NCI-H345 (cell line): Measurements from ENCODE around the gene EIF4E.
"Not testable (repeated sequence)": the region's sequence is repeated elsewhere in the genome, so short reads cannot be mapped to it uniquely, and the experiment has no call there.

Source experiments
- DNase-seq: peaks from one replicate; lab custom pipeline; 2025; lab: John Stamatoyannopoulos, UW

EIF4E gene

DNA sequence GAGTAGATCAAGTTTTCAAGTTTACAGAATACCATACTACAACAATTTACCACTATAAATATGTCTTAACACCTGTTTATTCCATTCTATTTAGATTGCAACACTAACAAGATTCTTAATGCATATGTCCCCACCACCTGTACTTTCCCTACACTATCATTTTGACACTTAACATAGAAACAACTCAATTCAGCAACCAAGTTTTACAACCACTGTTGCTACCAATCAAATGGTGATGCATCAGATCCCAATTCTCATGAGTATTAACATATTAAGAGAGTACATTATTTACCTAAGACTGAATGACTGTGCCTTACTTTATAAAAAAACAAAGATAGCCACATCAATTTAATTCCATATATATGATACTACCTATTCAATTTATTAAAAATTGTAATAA, 49.4 kb downstream of the EIF4E start:
- DNase-seq = no peak

DNA sequence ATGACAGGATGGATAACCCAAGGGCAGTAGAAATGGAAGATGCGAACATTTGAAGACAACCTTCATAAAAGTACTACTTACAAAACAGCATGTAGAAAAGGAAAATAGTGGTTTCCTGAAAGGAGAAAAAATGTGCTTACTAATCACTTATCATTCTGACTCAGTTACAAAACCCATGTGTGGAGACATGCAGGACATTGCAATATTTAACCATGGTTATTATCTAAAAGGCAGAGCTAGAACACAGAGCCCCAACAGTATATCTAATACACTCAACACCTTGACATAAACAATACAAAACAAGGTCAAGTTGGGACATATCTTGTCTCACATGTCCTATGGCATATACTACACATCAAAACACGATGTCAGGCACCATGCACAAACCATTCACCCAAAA, 55.9 kb downstream of the EIF4E start:
- DNase-seq = no peak

DNA sequence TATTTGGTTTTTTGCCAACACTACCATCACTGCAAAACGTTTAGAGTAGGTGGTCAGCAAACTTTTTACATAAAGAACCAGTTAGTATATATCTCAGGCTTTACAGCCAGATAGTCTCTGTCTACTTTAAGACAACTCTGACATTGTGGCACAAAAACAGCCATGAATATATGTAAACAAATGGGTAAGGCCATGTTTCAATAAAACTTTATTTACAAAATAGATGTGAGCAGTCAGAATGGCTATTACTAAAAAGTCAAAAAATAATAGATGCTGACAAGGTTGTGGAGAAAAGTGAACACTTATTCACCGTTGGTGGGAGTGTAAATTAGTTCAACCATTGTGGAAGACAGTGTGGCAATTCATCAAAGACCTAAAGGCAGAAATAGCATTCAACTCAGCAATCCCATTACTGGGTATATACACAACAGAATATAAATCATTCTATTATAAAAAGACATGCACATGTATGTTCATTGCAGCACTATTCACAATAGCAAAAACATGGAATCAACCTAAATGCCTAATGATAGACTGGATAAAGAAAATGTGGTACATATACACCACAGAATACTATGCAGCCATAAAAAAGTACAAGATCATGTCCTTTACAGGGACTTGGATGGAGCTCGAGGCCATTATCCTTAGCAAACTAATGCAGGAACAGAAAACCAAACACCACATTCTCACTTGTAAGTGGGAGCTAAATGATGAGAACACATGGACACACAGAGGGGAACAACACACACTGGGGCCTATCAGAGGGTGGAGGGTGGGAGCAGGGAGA, 56.6 kb downstream of the EIF4E start:
- DNase-seq = not testable (repeated sequence)

DNA sequence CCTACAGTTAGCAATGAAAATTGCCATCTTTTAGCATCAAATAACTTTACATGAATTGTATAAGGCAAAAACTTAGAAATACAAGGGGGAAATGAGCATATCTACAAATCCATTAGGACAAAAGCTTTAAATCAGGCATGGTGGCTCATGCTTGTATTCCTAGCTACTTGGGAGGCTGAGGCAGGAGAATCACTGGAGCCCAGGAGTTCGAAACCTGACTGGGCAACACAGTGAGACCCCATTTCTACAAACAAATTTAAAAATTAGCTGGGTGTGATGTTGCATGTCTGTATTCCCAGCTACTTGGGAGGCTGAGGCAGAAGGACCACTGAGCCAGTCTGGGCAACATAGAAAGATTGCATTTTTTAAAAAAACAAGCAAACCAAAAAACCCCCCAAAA, 61.3 kb downstream of the EIF4E start:
- no peak for DNase-seq

DNA sequence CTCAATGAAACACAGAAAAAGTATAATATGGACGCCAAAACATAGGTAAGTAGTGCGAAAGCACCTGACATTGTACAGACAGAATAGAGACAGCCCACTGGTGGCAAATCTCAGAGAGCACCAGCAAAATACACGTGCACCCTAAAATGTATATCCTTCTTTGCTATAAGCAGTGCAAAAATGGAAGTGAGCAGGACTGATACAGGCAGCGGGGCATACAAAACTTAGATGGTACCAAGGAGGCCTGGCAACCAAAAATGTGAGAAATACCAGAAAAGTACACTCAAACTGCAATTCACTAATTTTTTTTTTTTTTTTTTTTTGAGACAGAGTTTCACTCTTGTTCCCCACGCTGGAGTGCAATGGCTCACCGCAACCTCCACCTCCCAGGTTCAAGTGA, 63.9 kb downstream of the EIF4E start:
- no peak for DNase-seq

DNA sequence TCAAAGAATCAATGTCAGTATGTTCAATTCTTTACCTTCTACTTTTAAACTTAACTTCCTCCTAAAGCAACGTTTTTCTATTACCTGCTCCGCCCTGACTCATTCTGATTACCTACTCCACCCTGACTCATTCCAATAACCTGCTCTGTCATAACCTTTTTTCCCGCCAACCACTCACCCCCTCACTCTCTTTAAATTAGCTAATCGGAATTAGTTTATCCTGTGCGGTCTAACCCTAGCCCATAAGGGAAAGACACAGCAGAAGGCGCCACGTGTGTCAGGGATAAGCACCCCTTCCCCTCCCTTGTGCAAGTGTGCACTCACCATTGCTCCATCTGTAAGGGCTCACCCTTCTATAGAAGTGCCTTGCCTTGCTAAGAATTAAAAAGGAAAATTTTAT, 64.4 kb downstream of the EIF4E start:
- no peak for DNase-seq

DNA sequence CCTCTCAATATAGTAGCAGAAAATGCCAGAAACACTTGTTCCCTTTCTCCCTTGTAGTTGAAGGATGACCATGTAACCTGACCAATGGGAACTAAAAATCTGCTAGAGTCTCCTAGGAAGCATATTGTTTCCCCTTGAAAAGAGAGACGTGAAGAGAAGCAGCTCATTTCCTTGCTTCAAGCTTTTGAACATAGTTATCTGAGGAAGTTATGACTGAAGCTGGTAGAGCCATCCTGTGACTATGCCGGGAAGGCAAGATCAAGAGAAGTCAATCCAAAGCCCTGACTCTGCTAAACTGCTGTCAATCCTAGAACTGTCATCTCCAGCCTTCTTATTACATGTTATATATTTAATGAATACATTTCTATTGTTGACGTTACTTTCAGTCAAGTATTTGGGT, 66.6 kb downstream of the EIF4E start:
- DNase-seq = no peak

DNA sequence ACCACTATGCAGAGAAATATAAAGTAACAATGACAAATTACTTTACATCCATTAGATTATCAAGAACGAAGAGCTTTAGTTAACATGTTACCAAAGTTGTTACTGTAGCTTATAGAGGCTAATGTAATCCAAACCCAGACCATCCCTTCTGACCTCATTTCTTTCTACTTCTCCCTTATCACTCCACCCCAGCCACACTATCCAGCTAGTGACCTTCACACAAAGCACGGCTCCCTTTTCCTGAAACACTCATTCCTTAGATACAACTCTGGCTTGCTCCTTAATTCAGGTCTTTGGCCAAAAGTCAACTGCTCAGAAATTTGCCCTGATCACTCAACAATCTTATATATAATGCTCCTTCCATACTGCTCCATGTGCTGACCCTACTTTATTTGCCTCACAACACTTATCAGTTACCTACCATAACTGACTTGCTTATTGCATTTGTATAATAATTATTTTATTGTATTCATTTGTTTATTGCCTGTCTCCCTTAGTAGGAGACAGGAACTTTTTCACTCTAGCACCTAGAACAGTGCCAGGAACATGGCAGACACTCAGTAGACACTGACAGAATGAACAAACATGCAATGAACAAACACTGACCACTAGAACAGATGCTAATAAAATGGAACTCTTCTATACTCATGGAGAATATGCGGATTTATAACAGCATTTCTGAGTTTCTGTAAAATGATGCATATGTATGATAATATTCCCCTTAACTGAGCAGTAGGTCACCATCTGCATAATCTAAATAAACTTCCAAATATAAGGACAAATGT, 67.6 kb downstream of the EIF4E start:
- DNase-seq = no peak

DNA sequence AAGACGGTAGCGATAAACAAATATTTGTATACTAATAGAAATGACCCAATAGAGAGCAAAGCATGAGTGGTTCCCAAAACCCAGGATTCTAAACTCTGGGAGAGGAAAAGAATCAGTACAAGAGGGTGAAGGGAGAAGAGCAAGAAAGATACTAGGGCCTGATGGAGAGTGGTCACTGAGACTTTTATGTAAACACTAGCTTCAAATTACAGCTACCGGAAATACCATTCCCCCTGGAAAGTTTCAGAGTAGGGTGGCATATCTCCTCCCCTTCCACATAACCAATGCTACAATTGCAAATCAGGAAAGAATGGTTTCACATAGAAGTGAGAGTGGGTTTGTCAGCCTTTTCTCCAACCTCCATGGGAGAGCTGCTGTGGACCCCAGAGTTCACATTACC, 77.1 kb downstream of the EIF4E start:
- DNase-seq = no peak

DNA sequence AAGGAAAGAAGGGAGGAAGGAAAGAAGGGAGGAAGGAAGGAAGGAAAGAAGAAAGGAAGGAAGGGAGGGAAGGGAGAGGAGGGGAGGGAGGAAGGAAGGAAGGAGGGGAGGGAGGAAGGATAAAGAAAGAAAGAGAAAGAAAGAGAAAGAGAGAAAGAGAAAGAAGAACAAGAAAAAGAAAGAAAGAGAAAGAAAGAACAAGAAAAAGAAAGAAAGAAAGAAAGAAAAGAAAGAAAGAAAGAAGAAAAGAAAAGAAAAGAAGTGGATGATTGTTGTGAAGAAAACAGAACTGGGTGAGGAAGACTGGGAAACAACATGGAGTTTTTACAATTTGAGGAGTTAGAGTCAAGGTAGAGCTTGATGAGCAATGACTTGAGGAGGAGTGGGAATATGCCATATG, 78.0 kb downstream of the EIF4E start:
- no peak for DNase-seq

DNA sequence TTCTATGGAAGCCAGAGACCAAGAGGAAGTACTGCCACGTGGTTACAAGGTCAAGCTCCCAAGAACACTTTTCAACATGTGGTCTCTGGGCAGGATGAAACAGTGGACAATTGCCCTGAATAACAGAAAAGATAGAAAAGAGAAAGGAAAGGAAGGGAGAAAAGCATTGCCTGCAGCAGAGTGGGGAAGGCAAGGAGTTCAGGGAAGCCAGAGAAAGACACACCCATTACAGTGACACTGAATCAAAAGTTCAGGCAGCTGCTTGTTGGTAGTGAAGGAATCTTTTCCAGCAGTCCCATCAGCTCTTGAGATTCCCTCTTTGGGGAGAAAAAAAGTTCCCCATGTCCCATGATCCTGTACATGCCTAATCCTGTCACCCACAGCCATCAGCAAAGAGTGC, 80.5 kb downstream of the EIF4E start:
- no peak for DNase-seq

DNA sequence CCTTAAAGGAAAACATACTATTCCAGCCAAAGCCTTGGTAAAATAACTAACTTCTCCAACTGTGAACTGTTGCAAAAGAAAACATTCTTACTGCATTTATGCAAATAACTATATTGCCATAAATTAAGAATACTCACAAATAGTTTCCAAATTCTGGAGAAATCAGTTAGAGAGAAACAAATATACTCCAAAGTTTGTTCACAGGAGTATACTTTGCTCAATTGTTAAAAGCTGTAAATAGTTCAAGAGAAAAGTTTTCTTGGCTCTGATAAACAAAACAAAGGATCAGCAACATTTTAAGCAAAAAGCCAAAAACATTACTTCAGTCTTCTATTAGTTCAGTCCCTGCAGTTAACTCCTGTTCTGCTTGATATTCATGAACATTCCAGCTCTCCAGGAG, 83.0 kb downstream of the EIF4E start:
- DNase-seq = no peak

DNA sequence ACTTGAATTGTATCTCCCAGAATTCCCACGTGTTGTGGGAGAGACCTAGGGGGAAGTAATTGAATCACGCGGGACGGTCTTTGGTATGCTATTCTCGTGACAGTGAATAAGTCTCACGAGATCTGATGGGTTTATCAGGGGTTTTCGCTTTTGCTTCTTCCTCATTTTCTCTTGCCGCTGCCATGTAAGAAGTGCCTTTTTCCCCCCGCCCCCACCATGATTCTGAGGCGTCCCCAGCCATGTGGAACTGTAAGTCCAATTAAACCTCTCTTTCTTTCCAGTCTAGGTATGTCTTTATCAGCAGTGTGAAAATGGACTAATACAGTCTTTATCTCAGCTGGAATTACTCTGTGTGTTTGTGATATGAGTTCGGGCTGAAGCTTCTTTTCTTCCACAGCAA, 86.0 kb downstream of the EIF4E start:
- DNase-seq = not testable (repeated sequence)

DNA sequence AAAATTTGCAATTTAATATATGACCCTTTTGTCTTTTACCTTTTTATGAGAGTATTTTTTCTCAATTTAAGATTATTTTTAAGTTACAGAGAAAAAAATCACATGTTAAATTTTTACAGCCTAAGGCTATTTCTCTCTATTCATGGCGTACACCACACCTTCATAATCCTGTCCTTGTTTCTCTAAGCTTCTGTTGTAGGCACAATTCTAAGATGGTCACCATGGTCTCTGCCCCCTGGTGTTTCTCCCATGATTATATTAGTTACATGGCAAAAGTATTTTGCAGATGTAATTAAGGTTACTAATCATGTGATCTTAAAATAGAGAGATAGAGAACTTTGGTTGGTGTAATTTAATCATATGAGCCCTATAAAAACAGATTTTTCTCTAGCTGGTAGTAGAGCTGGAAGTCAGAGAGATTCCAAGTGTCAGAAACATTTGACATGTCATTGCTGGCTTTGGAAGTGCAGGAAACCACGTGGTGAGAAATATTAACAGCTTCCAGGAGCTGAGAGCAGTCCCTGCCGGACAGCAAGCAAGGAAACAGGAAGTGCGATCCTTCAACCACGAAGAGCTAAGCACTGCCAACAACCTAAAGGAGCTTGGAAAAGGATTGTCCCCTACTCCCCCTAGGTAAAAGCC, 89.8 kb downstream of the EIF4E start:
- DNase-seq = no peak

DNA sequence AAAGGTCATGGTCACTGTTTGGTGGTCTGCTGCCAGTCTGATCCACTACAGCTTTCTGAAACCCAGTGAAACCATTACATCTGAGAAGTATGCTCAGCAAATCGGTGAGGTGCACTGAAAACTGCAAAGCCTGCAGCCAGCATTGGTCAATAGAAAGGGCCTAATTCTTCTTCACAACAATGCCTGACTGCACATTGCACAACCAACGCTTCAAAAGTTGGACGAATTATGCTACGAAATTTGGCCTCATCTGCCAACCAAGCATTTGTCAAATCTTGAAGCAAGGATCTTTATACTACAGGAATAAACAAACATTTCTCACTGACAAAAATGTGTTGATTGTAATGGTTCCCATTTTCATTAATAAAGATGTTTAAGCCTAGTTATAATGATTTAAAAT, 90.4 kb downstream of the EIF4E start:
- DNase-seq = no peak

DNA sequence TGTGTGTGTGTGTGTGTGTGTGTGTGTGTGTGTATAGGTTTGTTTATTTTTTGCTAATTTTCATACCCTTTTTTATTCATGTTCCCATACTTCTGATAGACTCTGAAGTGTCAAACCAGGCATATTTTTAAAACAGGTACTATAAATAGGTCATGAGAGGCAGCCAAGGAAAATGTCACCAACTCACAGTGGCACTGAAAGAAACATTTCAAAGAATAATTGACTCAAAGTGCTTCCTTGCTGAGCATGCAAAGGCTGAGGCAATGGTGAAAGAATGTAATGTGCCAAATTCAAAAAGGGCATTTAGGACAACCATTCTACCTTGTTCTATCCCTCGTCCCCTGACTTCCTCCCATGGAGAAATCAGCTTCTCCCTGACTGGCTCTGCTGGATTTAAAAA, 95.5 kb downstream of the EIF4E start:
- DNase-seq = no peak

DNA sequence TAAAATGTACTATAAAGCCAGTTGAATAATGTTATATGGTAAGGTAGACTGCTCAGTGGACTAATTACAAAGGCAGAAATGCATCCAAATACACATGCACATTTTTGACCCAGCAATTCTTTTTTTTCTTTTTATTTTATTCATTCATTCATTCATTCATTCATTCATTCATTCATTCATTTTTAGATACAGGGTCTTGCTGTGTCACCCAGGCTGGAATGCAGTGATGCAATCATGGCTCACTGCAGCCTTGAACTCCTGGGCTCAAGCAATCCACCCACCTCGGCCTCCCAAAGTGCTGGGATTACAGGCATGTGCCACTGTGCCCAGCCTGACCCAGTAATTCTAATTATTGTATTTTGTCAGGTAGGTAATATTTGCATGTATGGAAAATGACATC, 97.9 kb downstream of the EIF4E start:
- DNase-seq = not testable (repeated sequence)
